ENCODE data around the gene PLCB2.

PLCB2 gene

GRCh38 chr15:40240619-40241221, 67.0 kb downstream of the PLCB2 start:
- DNase-seq (ENCODE audit: extremely low read depth, low read depth): no peak
- TF ChIP-seq, protein P1, sequence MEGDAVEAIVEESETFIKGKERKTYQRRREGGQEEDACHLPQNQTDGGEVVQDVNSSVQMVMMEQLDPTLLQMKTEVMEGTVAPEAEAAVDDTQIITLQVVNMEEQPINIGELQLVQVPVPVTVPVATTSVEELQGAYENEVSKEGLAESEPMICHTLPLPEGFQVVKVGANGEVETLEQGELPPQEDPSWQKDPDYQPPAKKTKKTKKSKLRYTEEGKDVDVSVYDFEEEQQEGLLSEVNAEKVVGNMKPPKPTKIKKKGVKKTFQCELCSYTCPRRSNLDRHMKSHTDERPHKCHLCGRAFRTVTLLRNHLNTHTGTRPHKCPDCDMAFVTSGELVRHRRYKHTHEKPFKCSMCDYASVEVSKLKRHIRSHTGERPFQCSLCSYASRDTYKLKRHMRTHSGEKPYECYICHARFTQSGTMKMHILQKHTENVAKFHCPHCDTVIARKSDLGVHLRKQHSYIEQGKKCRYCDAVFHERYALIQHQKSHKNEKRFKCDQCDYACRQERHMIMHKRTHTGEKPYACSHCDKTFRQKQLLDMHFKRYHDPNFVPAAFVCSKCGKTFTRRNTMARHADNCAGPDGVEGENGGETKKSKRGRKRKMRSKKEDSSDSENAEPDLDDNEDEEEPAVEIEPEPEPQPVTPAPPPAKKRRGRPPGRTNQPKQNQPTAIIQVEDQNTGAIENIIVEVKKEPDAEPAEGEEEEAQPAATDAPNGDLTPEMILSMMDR (IDR thresholded peaks at IDR 0.05; ENCODE audit: low read depth, low read length): no peak

DNA sequence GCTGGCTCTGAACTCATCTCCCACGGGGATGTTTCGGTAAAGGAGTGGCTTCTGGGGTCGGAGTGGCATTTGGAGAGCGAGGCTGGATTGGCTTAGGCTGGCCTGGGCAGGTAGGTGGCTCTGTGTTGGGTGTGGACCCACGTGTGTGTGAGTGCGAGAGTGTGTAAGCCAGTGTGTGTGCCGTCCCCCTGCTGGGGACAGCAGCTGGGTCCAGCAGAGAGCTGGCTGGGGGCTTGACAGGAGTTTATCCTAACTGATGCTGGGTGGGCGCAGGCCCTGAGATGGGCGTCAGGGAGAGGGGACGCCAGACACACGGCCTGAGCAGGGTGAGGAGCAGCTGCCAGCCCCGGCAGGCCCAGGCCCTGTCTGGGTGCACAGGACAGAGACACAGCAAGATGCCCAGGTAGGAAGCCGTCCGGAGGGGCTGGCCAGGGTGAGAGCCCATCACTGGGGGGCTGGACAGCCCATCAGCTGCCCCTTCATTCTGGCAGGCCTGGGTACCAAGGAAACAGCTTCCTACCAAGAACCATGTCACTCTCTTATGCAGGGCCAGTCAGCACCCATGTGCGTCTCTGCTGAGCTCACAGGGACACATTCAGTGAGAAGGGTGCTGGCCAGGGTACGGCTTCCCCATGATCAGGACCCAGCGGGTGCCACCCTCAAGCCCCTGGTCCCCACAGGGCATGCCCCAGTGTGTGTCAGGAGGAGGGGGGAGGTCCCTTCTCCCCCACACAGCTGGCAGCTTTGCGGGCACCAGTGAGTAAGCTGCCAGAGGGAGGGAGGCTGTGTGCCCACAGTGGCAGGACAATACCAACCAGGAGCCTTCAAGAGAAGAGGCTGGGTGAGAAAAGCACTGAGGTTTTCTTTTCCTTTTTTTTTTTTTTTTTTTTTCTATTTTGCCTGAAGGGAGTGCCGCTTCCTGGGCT, 67.8 kb downstream of the PLCB2 start:
- TF ChIP-seq, protein P1 (IDR thresholded peaks at IDR 0.05; ENCODE audit: low read depth, low read length): no peak
- DNase-seq (ENCODE audit: extremely low read depth, low read depth): no peak

GRCh38 chr15:40239404-40239692, 68.4 kb downstream of the PLCB2 start:
- DNase-seq (ENCODE audit: extremely low read depth, low read depth): no peak
- TF ChIP-seq, protein P1 (IDR thresholded peaks at IDR 0.05; ENCODE audit: low read depth, low read length): no peak

GRCh38 chr15:40238532-40239403, 69.0 kb downstream of the PLCB2 start, which contains the start of gene PAK6:
Gene PAK6 (plus strand): TSS chr15:40239063. CDS start chr15:40264786, 25,723 bp downstream.
- TF ChIP-seq, protein P1 (IDR thresholded peaks at IDR 0.05; ENCODE audit: low read depth, low read length): no peak

More at GRCh38 chr15:40238532-40239403, 69.0 kb downstream of the PLCB2 start, which contains the start of gene PAK6:
- no peak for DNase-seq (ENCODE audit: extremely low read depth, low read depth)
